NCI-H1092 treated with DMSO at 0.1 percent for 48 hours (cell line): ENCODE data around the gene BAIAP3.

Experiments
- DNase-seq: peaks from one replicate; lab custom pipeline; 2025; lab: John Stamatoyannopoulos, UW

BAIAP3 gene

DNA sequence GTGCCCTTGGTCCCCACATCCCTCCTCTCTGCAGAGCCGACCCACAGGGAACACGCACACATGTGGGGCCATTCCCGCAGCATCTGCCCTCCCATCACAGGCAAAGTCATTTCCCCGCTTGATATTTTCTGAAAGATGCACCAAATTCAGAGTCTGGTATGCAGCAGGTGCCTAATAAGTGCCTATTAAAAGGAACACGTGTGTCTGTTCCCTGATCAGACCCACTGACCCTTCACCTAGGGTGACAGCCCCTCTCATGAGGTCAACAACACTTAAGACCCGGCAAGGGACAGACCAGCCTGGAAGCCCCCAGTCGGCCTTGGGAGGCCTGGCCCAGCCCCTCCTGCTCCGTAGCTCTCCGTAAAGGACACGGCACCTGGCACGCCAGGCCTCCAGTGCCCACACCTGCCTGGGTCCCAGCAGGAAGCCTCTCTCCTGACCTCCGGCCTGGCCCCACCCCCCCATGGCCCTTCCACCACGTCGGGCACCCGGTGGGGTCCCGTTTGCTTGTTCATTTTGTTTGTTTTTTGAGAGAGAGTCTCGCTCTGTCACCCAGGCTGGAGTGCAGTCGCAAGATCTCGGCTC is 61.0 kb downstream of the BAIAP3 start:
- no peak for DNase-seq

DNA sequence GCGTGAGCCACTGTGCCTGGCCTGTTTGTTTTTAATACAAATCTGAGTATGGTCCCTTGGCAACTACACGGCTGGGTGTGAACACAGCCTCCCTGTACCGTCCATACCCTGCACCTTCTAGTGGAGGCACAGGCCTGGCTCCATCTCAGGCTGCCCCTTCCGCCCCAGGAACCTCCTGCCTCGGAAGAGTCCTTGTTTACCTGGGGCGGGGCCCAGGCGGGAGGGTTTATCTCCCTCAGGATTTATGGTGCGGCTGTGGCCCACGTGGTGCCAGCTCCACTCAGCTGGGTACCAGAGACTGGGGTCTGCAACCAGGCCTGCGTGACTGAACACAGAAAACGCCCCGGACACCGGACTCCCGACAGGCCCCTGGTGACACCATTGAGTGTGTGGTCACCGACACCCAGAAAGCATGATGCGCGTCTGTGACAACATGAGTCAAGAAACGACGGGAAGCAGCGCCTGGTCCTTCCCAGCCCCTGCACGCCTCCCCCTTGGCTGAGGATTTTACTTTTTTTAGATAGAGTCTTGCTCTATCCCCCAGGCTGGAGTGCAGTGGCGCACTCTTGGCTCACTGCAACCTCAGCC is 62.1 kb downstream of the BAIAP3 start:
- no peak for DNase-seq

- no peak for DNase-seq
These were observed 64.3 kb downstream of the BAIAP3 start for GRCh38 chr16:1397779-1398178.

- no peak for DNase-seq
These were observed 64.9 kb downstream of the BAIAP3 start for GRCh38 chr16:1398351-1398750.
